Measurements from ENCODE around the gene USH2A.

USH2A gene

DNA sequence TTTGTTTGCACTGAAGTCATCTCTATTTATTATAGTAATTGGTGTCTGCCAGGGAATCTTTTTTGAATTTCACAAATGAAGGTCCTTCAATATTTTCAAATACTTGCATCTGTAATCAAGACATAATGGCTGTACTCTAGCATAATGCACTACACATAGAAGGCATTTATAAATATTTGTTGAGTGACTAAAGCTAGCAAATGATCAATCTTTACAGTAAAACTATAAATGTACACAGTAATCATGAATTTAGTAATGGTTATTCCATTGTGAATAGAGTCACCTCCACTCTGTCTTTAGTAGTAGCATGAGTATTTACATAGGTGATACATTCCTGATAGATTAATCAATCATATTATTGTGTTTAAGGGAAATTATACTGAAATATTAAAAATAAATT is 119.6 kb downstream of the USH2A start:
- in situ Hi-C loops (cut with MboI; ENCODE audit: low sequenced_read_pairs): no loop called here

DNA sequence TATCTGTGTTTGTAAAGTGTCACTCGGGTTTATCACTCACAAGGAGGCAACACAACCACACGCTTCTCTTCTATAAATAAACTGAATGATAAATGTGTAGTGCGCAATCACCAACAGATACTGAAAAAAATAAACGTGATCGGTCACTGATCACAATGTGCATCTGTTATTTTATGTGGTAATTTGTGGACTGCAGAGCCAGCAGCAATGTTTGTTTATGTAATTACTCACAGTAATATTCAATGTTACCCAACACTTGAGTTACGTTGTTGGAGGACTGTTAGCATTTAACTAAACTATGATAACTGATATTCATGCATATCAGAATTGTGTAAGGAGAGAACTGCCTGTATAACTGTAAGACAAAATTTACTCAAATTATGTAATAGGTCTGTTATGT is 129.6 kb downstream of the USH2A start:
- in situ Hi-C loops (cut with MboI; ENCODE audit: low sequenced_read_pairs): no loop called here

DNA sequence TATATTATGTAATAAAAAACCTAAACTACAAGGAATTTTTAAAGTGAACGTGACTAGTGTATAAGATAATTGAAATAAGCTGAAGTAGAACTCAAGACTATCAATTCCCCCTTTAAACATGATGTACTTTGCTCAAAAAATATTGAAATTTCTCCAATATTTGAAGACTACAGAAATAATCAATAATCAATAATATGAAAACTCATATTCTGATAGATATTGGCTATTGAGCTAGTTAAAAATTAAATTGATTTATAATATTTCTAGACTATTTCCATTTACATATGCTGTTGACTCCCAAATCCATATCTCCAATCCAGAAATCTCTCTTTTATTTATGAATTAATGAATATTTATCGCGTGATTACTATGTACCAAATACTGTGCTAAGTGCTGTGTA is 133.2 kb downstream of the USH2A start:
- in situ Hi-C loops (cut with MboI; ENCODE audit: low sequenced_read_pairs): no loop called here

DNA sequence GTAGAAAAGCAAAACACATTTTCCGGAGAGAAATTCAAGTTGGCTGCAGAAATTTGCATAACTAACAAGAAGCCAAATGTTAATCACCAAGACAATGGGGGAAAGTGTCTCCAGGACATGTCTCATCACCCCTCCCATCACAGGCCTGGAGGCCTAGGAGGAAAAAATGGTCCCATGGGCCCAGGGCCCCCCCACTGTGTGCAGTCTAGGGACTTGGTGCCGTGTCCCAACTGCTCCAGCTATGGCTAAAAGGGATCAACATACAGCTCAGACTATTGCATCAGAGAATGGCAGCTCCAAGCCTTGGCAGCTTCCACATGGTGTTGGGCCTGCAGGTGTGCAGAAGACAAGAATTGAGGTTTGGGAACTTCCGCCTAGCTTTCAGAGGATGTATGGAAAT is 138.2 kb downstream of the USH2A start:
- in situ Hi-C loops (cut with MboI; ENCODE audit: low sequenced_read_pairs): no loop called here

DNA sequence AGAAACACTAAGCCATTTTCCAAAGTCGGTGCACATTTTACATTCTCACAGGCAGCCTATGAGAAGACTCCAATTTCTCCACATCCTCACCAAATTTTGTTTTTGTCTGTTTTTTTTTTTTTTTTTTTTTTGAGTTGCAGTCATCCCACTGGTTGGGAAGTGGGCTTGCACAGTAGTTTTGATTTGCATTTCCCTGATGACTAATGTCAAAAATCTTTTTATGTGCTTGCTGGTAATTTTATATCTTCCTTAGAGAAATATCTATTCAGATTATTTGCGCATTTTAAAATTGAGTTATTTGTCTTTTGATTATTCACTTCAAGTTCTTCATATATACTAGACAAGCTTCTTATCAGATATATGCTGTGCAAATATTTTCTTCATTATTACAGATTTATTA is 141.5 kb downstream of the USH2A start:
- in situ Hi-C loops (cut with MboI; ENCODE audit: low sequenced_read_pairs): no loop called here

DNA sequence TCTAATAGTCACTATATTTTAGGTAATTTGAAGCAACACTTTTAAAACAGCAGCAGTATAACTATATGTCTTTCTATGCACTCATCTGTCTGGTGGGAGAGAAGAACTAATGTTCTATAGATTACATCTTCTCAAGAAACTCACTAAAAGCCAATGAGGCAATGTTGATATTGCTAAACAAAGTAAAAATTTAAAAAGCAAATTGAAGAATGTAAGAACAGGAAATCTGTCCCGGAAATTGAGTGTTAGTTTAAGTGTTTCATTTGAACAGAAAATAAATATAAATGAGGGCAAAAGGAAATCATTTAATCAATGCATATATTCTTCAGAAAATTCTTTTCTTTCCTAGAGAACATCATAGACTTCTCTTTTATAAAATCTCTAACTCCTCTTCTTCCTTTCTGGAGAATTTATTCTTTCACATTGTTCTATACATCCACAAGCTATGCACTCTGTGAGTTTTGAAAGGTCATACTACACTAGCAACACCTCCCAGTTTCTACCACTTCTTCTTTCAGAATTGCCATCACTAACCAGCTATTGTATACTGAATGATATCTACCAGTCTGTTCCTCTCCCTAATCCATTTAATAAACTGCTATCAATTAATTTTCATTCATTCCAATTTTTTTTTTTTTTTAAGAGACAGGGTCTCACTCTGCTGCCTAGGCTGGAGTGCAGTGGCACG is 153.0 kb downstream of the USH2A start:
- in situ Hi-C loops (cut with MboI; ENCODE audit: low sequenced_read_pairs): no loop called here

DNA sequence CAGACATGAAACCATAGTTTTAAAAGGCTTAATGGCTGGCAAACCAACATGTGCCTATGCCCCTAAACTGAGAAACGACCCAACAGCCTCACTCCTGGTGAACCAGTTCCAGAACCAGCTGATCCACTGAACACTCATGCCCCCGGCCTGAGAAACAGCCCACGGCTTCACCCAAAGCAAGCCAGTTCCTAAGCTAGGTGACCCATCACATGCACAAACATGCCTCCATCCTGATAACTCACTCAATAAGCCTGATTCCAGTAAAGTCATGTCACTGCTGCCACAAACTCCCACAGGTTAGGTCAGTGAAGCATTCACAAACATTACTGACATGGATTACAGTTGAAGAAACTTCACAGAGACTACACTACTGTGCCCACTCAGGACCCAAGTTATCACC is 161.6 kb downstream of the USH2A start:
- in situ Hi-C loops (cut with MboI; ENCODE audit: low sequenced_read_pairs): no loop called here

DNA sequence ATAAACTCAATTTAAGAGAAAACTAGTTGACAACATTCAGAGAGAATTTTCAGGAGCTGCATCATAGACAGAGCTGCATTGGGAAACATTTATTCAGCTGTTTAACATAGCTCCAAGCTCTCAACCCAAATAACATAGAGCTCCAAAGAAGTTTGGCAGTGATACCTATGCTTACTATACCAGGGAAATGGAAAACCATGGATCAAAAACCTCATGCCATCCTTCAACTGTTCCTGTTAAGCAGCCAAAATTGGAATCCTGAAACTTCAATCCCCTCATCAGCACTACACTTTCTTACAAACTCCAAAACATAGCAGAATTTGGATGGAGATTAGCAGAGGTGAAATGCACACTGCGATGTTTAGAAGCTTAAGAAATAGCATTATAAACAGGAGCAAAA is 164.4 kb downstream of the USH2A start:
- in situ Hi-C loops (cut with MboI; ENCODE audit: low sequenced_read_pairs): no loop called here

DNA sequence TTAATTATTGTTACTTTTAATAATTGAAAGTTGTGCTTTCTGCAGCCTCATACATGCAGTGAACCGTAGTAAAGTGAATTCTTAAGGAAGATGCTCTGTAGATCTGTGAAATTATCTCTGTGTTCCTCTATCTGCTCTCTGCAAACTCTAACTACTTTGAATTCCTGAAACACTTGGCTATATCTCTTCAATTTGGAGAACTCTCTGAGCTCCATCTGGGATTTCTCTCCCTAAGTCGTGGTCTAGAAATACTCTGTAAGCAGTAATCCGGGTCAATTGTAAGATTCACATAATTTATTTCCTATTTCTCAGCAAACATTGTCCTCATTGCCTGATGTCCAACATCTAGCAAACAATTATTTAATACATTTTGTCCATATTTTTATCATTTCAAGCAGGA is 164.9 kb downstream of the USH2A start:
- in situ Hi-C loops (cut with MboI; ENCODE audit: low sequenced_read_pairs): no loop called here

DNA sequence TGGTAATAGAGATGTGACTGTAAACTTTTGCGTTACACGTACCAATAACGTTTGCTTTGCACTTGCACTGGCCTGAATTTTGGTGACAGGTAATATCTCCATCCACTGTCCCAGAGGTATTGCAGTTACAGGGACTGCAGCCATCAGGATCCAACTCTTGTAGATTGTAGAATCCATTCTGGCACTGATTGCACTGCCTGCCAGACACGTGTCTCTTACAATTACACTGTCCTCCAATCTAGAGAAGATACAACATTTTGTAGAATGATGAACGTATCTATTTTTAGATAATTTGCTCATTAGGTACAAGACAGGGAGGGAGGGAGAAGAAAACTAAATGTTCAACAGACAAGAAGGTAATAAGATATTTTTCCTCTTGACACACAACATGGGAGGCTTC is 172.4 kb downstream of the USH2A start:
- in situ Hi-C loops (cut with MboI; ENCODE audit: low sequenced_read_pairs): no loop called here

DNA sequence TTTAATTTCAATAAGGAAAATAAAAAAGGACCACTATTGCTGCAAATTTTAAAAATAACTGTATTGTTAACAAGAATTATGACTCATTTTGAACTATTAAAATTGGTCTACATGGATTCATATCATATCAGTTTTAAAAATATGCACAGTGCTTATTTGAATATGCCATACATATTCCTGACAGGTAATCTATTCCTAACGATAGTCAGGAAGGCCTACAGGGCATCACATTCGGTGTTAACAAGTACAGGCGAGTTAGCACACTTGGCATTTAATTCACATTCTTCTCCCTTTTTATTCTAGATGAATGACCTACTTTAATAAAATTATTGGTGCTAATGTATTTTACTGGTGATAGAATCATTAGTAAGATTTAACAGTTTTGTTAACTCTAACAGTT is 174.6 kb downstream of the USH2A start:
- in situ Hi-C loops (cut with MboI; ENCODE audit: low sequenced_read_pairs): no loop called here

DNA sequence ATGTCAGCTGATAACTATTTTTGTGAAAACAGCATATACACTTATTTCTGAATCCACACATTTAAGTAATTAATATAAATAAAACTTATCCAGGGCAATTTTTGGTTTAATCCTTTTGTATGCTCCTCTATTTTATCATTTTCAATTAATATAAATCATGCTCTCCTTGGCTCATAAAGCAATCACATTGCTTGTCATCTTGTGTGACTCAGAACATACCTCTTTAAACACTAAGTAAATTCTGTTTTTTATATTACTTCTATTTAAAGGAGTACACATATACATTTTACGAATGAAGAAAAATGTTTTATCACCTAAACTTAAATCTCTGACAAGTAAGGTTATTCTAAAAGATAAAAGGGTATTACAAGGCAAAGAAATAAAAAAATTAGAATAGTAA is 175.3 kb downstream of the USH2A start:
- in situ Hi-C loops (cut with MboI; ENCODE audit: low sequenced_read_pairs): no loop called here

DNA sequence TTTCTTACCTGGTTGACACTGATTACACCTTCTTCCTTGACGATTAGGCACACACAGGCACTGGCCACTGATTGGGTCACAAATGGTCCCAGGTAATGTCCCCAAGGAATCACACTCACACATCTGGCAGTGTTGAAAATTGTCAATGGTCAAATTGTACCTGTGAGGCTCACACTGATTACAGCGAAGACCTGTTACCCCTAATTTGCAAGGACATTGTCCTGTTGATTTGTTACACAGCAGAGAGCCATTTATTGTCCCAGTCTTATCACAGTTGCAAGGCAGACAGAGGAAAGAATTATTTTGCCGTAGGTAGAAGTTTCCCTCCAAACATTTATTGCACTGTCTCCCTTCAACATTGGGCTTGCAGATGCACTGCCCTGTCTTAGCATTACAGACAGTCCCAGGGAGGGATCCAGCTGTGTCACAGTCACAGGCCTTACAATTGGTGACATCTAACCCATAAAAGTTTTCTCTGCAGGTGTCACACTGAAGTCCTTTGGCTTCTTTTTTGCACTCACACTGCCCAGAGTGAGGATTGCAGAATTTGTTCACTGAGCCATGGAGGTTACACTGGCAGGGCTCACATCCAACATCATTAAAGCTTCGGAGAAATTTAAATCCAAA is 176.6 kb downstream of the USH2A start:
- in situ Hi-C loops (cut with MboI; ENCODE audit: low sequenced_read_pairs): no loop called here

DNA sequence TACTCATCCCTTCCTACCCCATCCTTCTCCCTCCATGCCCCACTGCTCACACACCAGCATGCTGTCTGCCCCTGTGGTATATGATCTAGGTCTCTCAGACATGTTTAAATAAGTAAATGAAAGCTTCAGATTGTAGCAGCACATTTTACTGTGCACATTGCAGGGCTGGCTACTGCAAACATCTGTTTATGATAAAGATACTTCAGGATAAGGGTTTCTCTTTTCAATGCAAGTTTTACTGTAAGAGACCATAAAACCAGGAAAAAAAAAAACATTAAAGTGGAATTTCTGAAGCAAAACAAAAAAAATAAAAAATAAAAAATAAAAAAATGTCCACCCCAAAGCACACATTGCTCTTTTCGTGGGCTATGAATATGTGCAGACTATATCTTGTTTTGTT is 184.4 kb downstream of the USH2A start:
- in situ Hi-C loops (cut with MboI; ENCODE audit: low sequenced_read_pairs): no loop called here

DNA sequence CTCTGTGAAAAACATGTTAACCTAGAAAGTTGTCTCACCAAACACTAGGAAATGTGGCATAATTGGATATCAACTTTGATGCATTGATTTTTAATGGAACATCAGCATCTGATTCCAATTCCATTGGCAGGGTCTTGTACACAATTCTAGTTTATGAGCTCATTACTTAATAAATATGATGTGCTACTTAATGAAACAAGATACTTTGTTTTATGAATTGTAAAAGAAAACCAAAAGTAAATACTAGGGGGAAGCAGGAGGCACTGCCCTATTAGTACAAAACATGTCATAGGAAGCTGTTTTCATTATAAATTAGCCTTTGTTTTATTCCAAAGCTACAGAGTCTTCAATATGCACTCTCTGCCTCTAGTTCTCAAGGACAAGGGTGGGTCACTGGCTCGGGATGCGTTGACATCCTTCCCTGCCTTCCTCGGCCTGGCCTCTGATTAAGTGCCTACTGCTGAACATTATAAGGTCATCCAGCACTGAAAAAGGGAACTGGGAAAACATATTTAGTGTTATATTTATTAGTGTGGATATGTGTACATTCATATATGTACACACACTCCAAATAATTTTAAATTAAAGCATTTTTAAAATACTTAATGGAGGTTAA is 185.2 kb downstream of the USH2A start:
- in situ Hi-C loops (cut with MboI; ENCODE audit: low sequenced_read_pairs): no loop called here

DNA sequence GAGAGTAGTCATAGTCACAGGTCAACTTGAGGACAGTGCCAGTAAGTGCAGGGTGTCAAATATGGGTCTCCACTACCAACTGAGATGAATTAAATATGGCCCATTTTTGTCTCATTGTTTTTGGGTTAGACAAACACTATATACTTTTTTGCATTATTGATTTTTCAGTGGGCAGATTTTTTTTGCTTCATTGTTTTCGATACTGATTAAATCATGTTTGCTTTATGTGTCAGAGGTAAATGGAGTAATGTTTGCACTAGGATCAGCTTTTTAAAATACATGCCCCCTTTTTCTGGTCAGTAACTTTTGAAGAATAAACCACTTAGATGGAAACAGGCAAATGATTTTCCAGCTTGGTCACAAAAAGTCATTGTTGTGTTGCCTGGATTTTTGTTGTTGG is 199.0 kb downstream of the USH2A start:
- in situ Hi-C loops (cut with MboI; ENCODE audit: low sequenced_read_pairs): no loop called here

DNA sequence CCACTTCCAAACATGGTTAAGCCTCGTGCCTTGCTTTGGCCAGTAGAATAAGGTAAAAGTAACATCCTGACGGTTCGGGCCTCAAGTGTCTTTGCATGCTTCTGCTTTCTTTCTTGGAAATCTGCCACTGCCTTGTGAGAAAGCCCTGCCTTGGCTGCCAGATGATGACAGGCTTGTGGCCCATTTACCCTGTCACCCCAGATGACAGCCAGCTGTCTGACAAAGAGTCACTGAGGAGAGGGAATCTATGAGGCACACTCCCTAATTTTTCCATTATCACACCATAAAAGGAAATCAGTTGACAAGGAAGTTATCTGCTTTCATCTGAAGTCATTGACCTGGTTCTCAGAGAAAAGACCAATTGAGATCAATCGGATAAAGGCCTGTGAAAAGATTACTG is 199.8 kb downstream of the USH2A start:
- in situ Hi-C loops (cut with MboI; ENCODE audit: low sequenced_read_pairs): no loop called here

DNA sequence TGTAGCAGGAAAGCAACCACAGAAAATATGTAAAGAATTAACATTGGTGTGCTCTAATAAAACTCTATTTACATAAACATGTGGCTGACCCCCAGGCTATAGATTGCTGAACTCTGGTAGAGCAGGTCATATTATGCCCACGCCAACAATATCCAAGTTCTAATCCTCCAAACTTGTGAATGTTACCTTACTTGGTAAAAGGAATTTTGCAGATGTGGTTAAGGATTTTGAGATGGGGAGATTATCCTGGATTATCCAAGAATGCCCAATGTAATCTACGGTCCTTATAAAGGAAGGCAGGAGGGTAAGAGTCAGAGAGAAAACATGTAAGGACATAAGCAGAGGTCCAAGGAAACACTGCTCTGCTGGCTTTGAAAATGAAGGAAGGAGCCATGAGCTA is 201.0 kb downstream of the USH2A start:
- in situ Hi-C loops (cut with MboI; ENCODE audit: low sequenced_read_pairs): no loop called here

DNA sequence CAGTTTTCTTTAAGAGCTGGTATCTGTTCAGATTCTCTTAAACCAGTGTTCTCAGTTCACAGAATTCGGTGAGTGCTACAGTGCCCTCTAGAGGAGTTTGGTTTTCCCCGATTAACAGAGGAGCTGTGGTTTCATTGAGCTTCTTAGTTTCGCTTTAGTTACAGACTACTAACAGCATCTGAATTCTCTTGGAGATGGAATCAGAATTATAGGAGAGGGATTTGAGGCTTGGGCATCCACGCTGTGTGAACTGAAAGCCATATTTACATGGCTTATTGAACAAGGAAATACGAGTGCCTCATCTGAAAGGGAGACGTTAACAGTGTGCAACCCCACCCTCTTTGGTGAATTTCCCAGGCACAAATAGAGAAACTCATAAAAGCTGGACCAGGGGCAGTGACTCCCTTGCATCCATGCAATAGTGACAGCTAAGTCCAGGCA is 202.0 kb downstream of the USH2A start:
- in situ Hi-C loops (cut with MboI; ENCODE audit: low sequenced_read_pairs): no loop called here

DNA sequence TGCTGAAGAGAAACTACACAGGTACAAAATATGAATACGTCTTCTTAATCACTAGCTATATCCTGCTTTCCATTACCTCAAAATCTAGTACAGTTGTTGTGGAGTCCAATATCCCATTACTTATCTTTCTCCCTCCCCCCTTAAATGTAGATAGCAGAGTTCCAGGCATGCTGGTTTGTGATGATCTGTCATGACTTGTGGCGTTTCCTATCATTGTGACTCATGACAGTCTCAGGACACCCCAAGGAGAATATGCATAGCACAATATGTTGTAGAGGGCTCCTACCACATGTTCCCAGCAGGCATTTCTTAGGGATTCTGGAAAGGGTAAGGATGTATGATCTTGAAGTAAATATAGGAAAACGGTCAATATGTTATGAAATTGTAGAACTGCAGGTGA is 206.9 kb downstream of the USH2A start:
- in situ Hi-C loops (cut with MboI; ENCODE audit: low sequenced_read_pairs): no loop called here

DNA sequence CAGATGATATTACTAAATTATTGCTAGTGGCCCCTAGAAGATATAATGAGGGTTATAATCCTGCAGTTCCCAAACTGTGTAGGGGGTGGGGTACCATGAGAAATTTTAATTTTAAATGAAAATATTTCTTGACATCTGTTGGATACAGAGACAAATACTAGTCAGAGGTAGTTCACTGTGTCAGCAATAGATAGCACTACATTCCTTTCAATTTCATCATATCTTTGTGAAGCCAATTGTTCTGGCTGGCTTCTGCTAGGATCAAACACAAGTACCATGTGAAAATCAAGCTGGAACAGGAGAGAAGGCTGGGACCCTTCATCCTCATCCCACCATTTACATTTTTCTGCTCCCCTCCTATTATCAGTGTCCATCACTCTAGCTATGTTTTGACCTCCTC is 208.1 kb downstream of the USH2A start:
- in situ Hi-C loops (cut with MboI; ENCODE audit: low sequenced_read_pairs): no loop called here

DNA sequence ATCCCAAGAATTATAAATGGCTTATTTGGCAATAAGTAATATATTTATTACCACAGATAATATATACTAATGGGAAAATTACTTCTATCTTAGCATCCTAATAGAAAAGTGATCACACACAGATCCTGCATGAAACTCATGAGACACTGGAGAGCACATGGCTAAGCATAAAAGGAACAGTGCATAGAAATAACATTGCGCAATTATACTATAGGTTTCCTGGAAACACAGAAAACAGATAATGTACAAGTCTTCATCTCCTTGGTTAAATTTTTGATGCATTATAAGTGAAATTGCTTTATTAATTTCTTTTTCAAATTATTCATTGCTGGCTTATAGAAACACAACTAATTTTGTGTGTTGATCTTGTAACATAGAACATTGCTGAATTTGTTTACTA is 210.4 kb downstream of the USH2A start:
- in situ Hi-C loops (cut with MboI; ENCODE audit: low sequenced_read_pairs): no loop called here

DNA sequence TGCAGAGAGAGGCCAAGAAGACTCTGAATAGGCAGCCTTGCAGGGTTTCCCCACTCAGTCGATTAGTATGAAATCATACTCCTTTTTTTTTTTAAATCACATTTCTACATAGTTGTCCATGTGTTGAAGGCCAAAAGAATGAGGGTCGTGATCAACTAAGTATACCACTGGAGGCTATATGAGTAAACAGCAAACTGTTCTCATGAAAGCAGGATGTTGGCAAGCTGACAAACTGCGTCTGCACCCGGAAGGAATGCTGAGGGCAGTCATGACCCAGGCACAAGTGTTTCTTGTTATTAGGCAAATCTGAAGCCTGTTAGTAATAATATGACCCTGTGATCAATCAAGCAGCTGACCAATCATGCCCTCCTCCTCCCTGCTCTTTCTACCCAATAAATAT is 213.2 kb downstream of the USH2A start:
- in situ Hi-C loops (cut with MboI; ENCODE audit: low sequenced_read_pairs): no loop called here
